ENCODE data around the gene RBM33. TPM values are rescaled to one million over a fixed set of nuclear protein-coding genes. Genes with fewer than 3 reads are reported as not detected.

Gene RBM33
- total and polyA plus RNA-seq, 4 donors, result 4.1 to 80.0 (median 47.2) TPM

DNA sequence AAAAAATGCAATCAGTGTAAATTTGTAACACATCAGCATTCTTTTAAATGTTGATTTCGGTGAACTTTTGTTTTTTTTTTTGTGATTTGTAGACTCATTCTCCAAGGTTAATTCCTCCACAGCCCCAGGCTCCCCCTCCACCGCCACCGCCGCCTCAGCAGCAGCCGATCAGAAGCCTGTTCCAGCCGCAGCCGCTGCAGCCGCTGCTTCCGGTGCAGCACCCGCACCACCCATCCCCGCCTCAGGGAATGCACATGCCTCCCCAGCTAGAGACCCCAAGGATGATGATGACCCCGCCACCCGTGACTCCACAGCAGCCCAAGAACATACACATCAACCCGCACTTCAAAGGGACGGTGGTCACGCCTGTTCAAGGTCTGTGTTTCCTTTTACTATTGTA lies 66.6 kb downstream of the RBM33 start:
- WGBS, 2 donors, result 94 to 95% methylated on average over 16 of the region's 16 CpGs
- ATAC-seq (ENCODE audit: low FRiP score), result no peak

DNA sequence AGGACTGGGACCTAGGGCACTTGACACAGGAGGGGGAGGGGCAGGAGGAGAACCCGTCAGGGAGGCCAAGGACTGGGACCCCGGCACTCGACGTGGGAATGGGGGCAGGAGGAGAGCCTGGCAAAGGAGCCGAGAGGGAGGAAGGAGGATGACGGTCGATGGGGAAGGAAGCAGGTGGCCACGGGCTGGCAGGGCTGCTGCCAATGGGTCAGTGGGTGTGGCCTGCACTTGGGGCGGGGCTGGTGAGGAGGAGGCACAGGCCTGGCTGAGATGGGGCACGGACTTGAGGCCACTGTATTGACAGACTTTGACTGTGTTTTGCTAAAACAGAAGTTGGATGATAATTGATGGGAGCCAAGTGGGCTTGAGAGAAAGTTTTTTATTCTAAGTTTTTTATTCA lies 68.9 kb downstream of the RBM33 start:
- ATAC-seq (ENCODE audit: low FRiP score) (no peak), DNase-seq (peak in 1 of 2 donors; percentile 75)
- Histone ChIP-seq H3K4me1 (ENCODE audit: control insufficient read depth in 1 of 2, insufficient read depth in 2 of 2, low read length in 2 of 2) (no peaks in the 10 kb centered on the region), H3K27ac (ENCODE audit: low read depth in 1 of 2, low read length in 2 of 2) (no peak overlapping the region), H3K9me3 (ENCODE audit: control insufficient read depth, low read length) (no peaks in the 10 kb centered on the region), H3K27me3 (ENCODE audit: control insufficient read depth in 1 of 2, insufficient read depth in 2 of 2, low read length in 1 of 2) (no peaks in the 10 kb centered on the region), H3K4me3 (ENCODE audit: low read length in 2 of 2) (no peak overlapping the region), H3K36me3 (ENCODE audit: control insufficient read depth in 1 of 2, insufficient read depth in 2 of 2, low read length in 1 of 2) (peaks cover 0 to 1% of the 10 kb centered on the region in 2 donors)
- intact Hi-C loops (cut with DNase I), result no loop called here
- WGBS, 2 donors, result 86 to 91% methylated on average over 10 of the region's 10 CpGs

More for the DNA sequence above, 66.6 kb downstream of the RBM33 start:
- peaks cover 0 to 3% of the 10 kb centered on the region in 2 donors for H3K36me3 ChIP-seq (ENCODE audit: control insufficient read depth in 1 of 2, insufficient read depth in 2 of 2, low read length in 1 of 2)
- H3K9me3 ChIP-seq (ENCODE audit: control insufficient read depth, low read length), result no peaks in the 10 kb centered on the region
- H3K4me3 ChIP-seq (ENCODE audit: low read length in 2 of 2), result no peak overlapping the region
- DNase-seq, result no peak
- H3K4me1 ChIP-seq (ENCODE audit: control insufficient read depth in 1 of 2, insufficient read depth in 2 of 2, low read length in 2 of 2), result no peaks in the 10 kb centered on the region
- H3K27ac ChIP-seq (ENCODE audit: low read depth in 1 of 2, low read length in 2 of 2), result no peak overlapping the region
- no peaks in the 10 kb centered on the region for H3K27me3 ChIP-seq (ENCODE audit: control insufficient read depth in 1 of 2, insufficient read depth in 2 of 2, low read length in 1 of 2)
- intact Hi-C loops (cut with DNase I), result no loop called here

DNA sequence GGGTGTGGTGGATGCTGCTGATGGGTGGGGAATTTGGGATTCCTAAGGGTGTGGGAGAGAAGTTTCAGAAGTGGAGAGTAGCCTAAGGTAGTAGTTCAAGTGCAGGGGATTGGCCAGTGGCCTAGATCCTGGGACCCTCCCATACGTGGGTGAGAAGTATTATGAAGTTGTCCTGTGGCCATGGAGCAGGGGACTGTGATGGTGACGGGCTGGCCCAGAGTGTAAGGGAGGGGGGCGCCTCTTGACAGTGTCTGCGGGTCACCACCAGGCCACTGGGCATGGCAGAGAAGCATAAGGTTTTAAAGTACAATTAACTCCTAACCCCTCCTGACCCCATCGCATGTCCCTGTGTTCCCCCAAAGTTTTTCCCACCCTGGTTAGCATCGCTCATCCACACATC lies 70.2 kb downstream of the RBM33 start:
- Histone ChIP-seq H3K4me1 (ENCODE audit: control insufficient read depth in 1 of 2, insufficient read depth in 2 of 2, low read length in 2 of 2) (no peaks in the 10 kb centered on the region), H3K27ac (ENCODE audit: low read depth in 1 of 2, low read length in 2 of 2) (no peak overlapping the region), H3K27me3 (ENCODE audit: control insufficient read depth in 1 of 2, insufficient read depth in 2 of 2, low read length in 1 of 2) (no peaks in the 10 kb centered on the region), H3K36me3 (ENCODE audit: control insufficient read depth in 1 of 2, insufficient read depth in 2 of 2, low read length in 1 of 2) (peaks cover 0 to 1% of the 10 kb centered on the region in 2 donors), H3K9me3 (ENCODE audit: control insufficient read depth, low read length) (no peaks in the 10 kb centered on the region), H3K4me3 (ENCODE audit: low read length in 2 of 2) (no peak overlapping the region)
- 86 to 94% methylated on average over 6 of the region's 6 CpGs for WGBS, 2 donors
- no peak for DNase-seq
- intact Hi-C loops (cut with DNase I), result no loop called here
- no peak for ATAC-seq (ENCODE audit: low FRiP score)

DNA sequence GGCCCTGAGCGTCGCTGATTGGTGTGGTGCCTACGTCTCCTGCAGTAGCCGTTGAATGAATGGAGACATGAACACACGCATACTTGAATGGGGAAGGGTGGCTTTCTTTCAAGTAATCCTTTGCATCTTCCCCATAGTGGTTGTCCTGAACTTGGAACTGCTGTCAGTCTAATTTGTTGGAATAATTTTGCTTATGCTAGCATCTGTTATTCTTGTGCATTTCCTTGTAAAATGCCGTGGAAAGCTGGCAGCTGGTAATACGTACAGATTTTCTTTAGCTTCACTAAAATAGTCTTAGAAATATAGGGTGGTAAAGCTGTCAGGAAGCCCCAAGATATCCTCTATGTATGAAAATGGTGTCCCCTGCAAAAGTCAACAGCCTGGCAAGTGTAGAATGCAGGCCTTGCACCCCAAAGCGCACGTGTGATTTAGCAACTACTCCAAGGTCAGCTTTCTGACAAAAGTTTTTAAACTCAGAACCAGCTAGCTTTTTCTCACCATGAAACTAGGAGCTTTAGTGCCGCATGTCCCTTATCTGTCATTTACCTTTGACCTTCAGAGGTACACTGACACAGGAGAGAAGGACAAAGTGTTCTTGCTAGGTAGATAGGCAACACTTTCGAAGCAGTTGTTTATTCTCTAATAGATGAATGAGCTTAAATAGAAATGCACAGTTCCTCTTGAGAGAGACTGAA lies 70.8 kb downstream of the RBM33 start:
- H3K9me3 ChIP-seq (ENCODE audit: control insufficient read depth, low read length), result no peaks in the 10 kb centered on the region
- 87% methylated on average over 11 of the region's 11 CpGs for WGBS, 2 donors
- DNase-seq (no peak), ATAC-seq (ENCODE audit: low FRiP score) (no peak)
- no peaks in the 10 kb centered on the region for H3K4me1 ChIP-seq (ENCODE audit: control insufficient read depth in 1 of 2, insufficient read depth in 2 of 2, low read length in 2 of 2)
- intact Hi-C loops (cut with DNase I), result no loop called here
- H3K27ac ChIP-seq (ENCODE audit: low read depth in 1 of 2, low read length in 2 of 2), result no peak overlapping the region
- H3K27me3 ChIP-seq (ENCODE audit: control insufficient read depth in 1 of 2, insufficient read depth in 2 of 2, low read length in 1 of 2), result no peaks in the 10 kb centered on the region
- H3K36me3 ChIP-seq (ENCODE audit: control insufficient read depth in 1 of 2, insufficient read depth in 2 of 2, low read length in 1 of 2), result peaks cover 0 to 3% of the 10 kb centered on the region in 2 donors
- H3K4me3 ChIP-seq (ENCODE audit: low read length in 2 of 2), result no peak overlapping the region

DNA sequence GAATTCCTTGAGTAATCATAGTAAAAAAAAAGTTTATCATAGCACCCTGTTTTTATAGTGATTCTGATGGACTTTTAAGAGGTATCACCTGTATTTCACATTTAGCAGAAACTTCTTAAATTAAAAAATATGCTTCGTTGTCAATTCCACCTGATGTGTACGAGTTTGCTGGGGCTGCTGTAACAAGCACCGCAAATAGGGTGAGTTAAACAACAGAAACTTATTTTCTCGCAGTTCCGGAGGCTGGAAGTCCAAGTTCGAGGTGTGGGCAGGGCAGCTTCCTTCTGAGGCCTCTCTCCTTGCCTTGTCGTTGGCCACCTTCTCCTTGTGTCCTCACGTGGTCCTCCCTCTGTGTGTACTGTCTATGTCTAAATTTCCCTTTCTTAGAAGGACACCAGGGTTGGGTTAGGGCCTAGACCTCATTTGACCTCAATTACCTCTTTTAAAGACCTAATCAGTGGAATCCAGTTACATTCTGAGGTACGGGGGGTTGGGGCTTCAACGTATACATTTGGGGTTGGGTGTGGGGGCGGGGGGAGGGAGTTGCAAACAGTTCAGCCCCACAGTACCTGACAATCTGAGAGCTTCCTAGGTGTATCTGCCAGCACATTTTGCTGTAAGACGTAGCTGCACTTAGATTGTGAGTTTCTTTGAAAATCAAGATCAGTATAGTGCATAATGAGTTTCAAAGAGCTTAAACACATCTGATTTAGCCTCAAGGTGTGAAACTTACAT lies 72.7 kb downstream of the RBM33 start:
- no peak overlapping the region for H3K27ac ChIP-seq (ENCODE audit: low read depth in 1 of 2, low read length in 2 of 2)
- H3K4me1 ChIP-seq (ENCODE audit: control insufficient read depth in 1 of 2, insufficient read depth in 2 of 2, low read length in 2 of 2), result no peaks in the 10 kb centered on the region
- no peaks in the 10 kb centered on the region for H3K9me3 ChIP-seq (ENCODE audit: control insufficient read depth, low read length)
- DNase-seq (no peak), ATAC-seq (ENCODE audit: low FRiP score) (no peak)
- WGBS, 2 donors, result 89 to 90% methylated on average over 12 of the region's 12 CpGs
- H3K4me3 ChIP-seq (ENCODE audit: low read length in 2 of 2), result no peak overlapping the region
- peaks cover 0 to 2% of the 10 kb centered on the region in 2 donors for H3K36me3 ChIP-seq (ENCODE audit: control insufficient read depth in 1 of 2, insufficient read depth in 2 of 2, low read length in 1 of 2)
- intact Hi-C loops (cut with DNase I), result no loop called here
- no peaks in the 10 kb centered on the region for H3K27me3 ChIP-seq (ENCODE audit: control insufficient read depth in 1 of 2, insufficient read depth in 2 of 2, low read length in 1 of 2)

DNA sequence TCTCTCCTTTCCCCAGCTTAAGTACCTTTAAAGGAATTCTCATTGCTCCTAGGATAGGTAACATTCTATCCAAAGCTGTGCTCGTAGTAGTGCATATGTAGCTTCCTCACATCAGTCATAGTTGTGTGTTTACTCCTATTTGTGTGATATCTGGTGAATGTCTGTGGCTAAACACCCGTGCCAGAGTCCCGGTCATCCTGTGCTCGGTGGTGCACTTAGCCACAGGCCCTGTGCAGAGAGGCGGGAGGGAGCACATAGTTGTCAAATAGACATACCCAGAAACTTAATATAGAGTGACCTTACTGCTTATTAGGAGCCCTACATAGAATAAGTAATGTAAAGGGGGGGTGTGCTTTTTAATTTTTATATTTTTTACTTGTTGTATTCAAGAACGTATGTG lies 76.6 kb downstream of the RBM33 start:
- WGBS, 2 donors, result 82 to 85% methylated on average over 6 of the region's 6 CpGs
- Histone ChIP-seq H3K4me3 (ENCODE audit: low read length in 2 of 2) (no peak overlapping the region), H3K27me3 (ENCODE audit: control insufficient read depth in 1 of 2, insufficient read depth in 2 of 2, low read length in 1 of 2) (no peaks in the 10 kb centered on the region), H3K36me3 (ENCODE audit: control insufficient read depth in 1 of 2, insufficient read depth in 2 of 2, low read length in 1 of 2) (peaks cover 0 to 2% of the 10 kb centered on the region in 2 donors), H3K9me3 (ENCODE audit: control insufficient read depth, low read length) (no peaks in the 10 kb centered on the region), H3K27ac (ENCODE audit: low read depth in 1 of 2, low read length in 2 of 2) (no peak overlapping the region), H3K4me1 (ENCODE audit: control insufficient read depth in 1 of 2, insufficient read depth in 2 of 2, low read length in 2 of 2) (no peaks in the 10 kb centered on the region)
- intact Hi-C loops (cut with DNase I), result no loop called here
- no peak for ATAC-seq (ENCODE audit: low FRiP score)
- DNase-seq, result no peak

DNA sequence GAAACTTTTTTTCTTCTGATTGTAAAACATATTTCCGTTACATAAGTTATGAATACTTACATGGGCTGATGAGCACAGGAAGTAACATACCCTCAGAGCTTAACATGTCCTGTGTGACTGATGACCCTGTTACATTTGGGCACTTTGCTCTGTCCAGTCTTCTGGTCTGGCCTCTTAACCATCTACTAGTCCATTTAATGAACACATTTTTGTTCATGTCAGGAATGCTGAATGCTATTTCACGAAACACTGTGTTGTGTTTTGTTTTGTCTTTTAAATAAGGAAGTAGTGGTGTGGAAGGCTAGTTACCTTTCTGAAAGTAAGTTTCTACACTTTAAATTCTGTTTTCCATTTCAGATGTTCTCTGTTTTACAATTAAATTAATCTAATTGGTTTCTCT lies 77.7 kb downstream of the RBM33 start:
- Histone ChIP-seq H3K36me3 (ENCODE audit: control insufficient read depth in 1 of 2, insufficient read depth in 2 of 2, low read length in 1 of 2) (peaks cover 0 to 2% of the 10 kb centered on the region in 2 donors), H3K4me3 (ENCODE audit: low read length in 2 of 2) (no peak overlapping the region), H3K27ac (ENCODE audit: low read depth in 1 of 2, low read length in 2 of 2) (no peak overlapping the region), H3K9me3 (ENCODE audit: control insufficient read depth, low read length) (no peaks in the 10 kb centered on the region), H3K27me3 (ENCODE audit: control insufficient read depth in 1 of 2, insufficient read depth in 2 of 2, low read length in 1 of 2) (no peaks in the 10 kb centered on the region), H3K4me1 (ENCODE audit: control insufficient read depth in 1 of 2, insufficient read depth in 2 of 2, low read length in 2 of 2) (no peaks in the 10 kb centered on the region)
- no peak for DNase-seq
- 61% methylated on average over 2 of the region's 2 CpGs for WGBS, 2 donors
- intact Hi-C loops (cut with DNase I), result no loop called here
- no peak for ATAC-seq (ENCODE audit: low FRiP score)

DNA sequence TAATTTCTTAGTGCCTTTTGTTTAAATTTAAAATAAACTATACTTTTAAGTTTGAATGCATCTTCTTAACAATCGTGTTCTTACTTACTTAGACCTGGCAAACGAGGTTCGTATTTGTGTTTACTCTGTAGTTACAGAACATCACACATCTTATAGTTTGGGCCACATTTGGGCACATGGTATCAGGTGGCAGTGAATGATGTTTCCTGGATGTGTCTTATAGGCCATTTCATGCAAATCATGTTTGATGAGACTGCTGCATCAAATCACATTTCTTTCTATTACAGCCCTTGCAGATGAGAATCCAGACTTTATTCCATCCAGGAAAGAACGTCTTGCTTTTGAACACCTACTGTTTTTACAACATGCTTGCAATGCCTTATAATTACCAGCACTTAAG lies 78.5 kb downstream of the RBM33 start:
- peaks cover 0 to 2% of the 10 kb centered on the region in 2 donors for H3K36me3 ChIP-seq (ENCODE audit: control insufficient read depth in 1 of 2, insufficient read depth in 2 of 2, low read length in 1 of 2)
- no peak overlapping the region for H3K27ac ChIP-seq (ENCODE audit: low read depth in 1 of 2, low read length in 2 of 2)
- H3K9me3 ChIP-seq (ENCODE audit: control insufficient read depth, low read length), result no peaks in the 10 kb centered on the region
- no peak overlapping the region for H3K4me3 ChIP-seq (ENCODE audit: low read length in 2 of 2)
- H3K27me3 ChIP-seq (ENCODE audit: control insufficient read depth in 1 of 2, insufficient read depth in 2 of 2, low read length in 1 of 2), result no peaks in the 10 kb centered on the region
- no peaks in the 10 kb centered on the region for H3K4me1 ChIP-seq (ENCODE audit: control insufficient read depth in 1 of 2, insufficient read depth in 2 of 2, low read length in 2 of 2)
- intact Hi-C loops (cut with DNase I), result no loop called here
- DNase-seq (no peak), ATAC-seq (ENCODE audit: low FRiP score) (no peak)
- 78 to 82% methylated on average over 4 of the region's 4 CpGs for WGBS, 2 donors
